Psoas muscle (tissue), 8 donors: ENCODE data around the gene MESP1. TPM values are rescaled to one million over a fixed set of nuclear protein-coding genes. Genes with fewer than 3 reads are reported as not detected.
A peak's percentile ranks its signal among the peaks of the same experiment; 100 is the strongest.

Experiments
- ATAC-seq, 4 donors: fragments of 200-7000 bp; cut with Tn5 transposase; one replicate each; pipeline ENCODE4 v1.9.1; 2020; ENCODE audit warnings: moderate library complexity in 3 of 4, mild to moderate bottlenecking in 2 of 4
- DNase-seq, 2 donors: peaks; one replicate each; pipeline ENCODE4 v3.0.0-alpha.2; 2020
- H3K27ac ChIP-seq: fragments of 200-600 bp; one replicate; pipeline ENCODE4 v1.8.0; 2022
- H3K27me3 ChIP-seq, 3 donors: fragments of 200-600 bp in 1 of 3; one replicate each; pipeline versions ENCODE4 v1.6.1 to v1.8.0; 2013 to 2022; ENCODE audit warnings: low read length in 2 of 3, mild to moderate bottlenecking in 2 of 3, moderate library complexity in 1 of 3; ENCODE audit not compliant: insufficient read depth in 3 of 3
- H3K36me3 ChIP-seq, 2 donors: fragments of 200-600 bp in 1 of 2; one replicate each; pipeline versions ENCODE4 v1.6.1 to v1.8.0; 2013 to 2022; ENCODE audit warnings: low read depth in 1 of 2, mild to moderate bottlenecking in 1 of 2, moderate library complexity in 1 of 2; ENCODE audit not compliant: insufficient read depth in 1 of 2
- H3K4me1 ChIP-seq: fragments of 200-600 bp; one replicate; pipeline ENCODE4 v1.8.0; 2022
- H3K4me3 ChIP-seq: fragments of 200-600 bp; one replicate; pipeline ENCODE4 v1.8.0; 2022; ENCODE audit warnings: mild to moderate bottlenecking
- H3K9me3 ChIP-seq: fragments of 200-600 bp; one replicate; pipeline ENCODE4 v1.8.0; 2022
- CTCF ChIP-seq: fragments of 200-600 bp; IDR thresholded peaks from one replicate; pipeline ENCODE4 v1.8.0; 2022; ENCODE audit warnings: antibody characterized with exemption
- WGBS, 3 donors: extraction: QIAGEN DNeasy Blood & Tissue Kit; methylation state at CpG; one replicate each; pipeline versions ENCODE4 v1.1.6 to v1.1.7; 2013; 5-methylcytosine and 5-hydroxymethylcytosine counted together
- intact Hi-C, 2 donors: fragments of 100-400 bp; cut with DNase I; formaldehyde crosslinking; loops; one replicate each; pipeline versions ENCODE4 v1.11.0 to v1.14.2; 2022
- polyA plus RNA-seq, 3 donors: library from polyadenylated mRNA; stranded (reverse); fragments of 200-250 nt; gene quantifications; one replicate each; pipeline ENCODE4 v1.2.3, GENCODE V29; 2013
- total RNA-seq, 4 donors: library from RNA; stranded (reverse); fragmentation: NEBNext Ultra II Directional in 2 of 4; extraction: Animal tissue kit (Norgen Biotek cat#: 25700) in 2 of 4; gene quantifications; one replicate each; pipeline versions ENCODE4 v1.2.1 to v1.2.4, GENCODE V29; 2021 to 2023
- donor health status: healthy with polysubstance abuse.
- donor health status: DM: no; HTN: no; CAD: no; lungs with moderate emphysema.
- donor health status: Bipolar disorder and iron deficiency.
- donor health status: healthy.
- donor health status: DM: yes; HTN: yes; CAD: no.
- donor health status: DM: no; HTN: no; CAD: no.
- donor health status: DM: no; HTN: no; CAD: no.
- donor health status: DM: yes; HTN: yes; CAD: no.

The MESP1 gene
- total and polyA plus RNA-seq, 7 donors: 2.5 to 33.6 (median 11.7) TPM

- DNase-seq (no peak), ATAC-seq (no peak)
- no peaks in the 10 kb centered on the region for H3K36me3 ChIP-seq
- no peak overlapping the region for H3K4me3 ChIP-seq
- no peaks in the 10 kb centered on the region for H3K9me3 ChIP-seq
- 68 to 78% (median 73%) methylated on average over 3 of the region's 3 CpGs for WGBS, 3 donors
- no peak overlapping the region for H3K27ac ChIP-seq
- intact Hi-C loops: loop anchor here in 1 of 2 donors (5.0 kb wide), 1 partner anchor 54 kb away; no protein-coding TSS in a partner anchor
- H3K4me1 ChIP-seq: peaks cover 9% of the 10 kb centered on the region
- TF ChIP-seq CTCF: no peak
- H3K27me3 ChIP-seq: no peaks in the 10 kb centered on the region
These were observed 22.0 kb upstream of the MESP1 start for GRCh38 chr15:89772932-89773583.

- no peak for TF ChIP-seq CTCF
- WGBS, 3 donors: 82 to 91% (median 85%) methylated on average over 3 of the region's 3 CpGs
- intact Hi-C loops: loop anchor here in 1 of 2 donors (5.0 kb wide), 1 partner anchor 57 kb away; no protein-coding TSS in a partner anchor
These were observed 19.0 kb upstream of the MESP1 start for GRCh38 chr15:89770041-89770440.

GRCh38 chr15:89769366-89769765 lies 18.3 kb upstream of the MESP1 start:
- no peaks in the 10 kb centered on the region for H3K9me3 ChIP-seq
- intact Hi-C loops: no loop called here
- H3K4me1 ChIP-seq: peaks cover 22% of the 10 kb centered on the region
- H3K27ac ChIP-seq: no peak overlapping the region
- ATAC-seq: no peak
- DNase-seq: no peak
- TF ChIP-seq CTCF: no peak
- WGBS, 3 donors: 91 to 96% (median 94%) methylated on average over 3 of the region's 3 CpGs
- H3K36me3 ChIP-seq: no peaks in the 10 kb centered on the region
- H3K27me3 ChIP-seq: no peaks in the 10 kb centered on the region
- no peak overlapping the region for H3K4me3 ChIP-seq

More at GRCh38 chr15:89770041-89770440, 19.0 kb upstream of the MESP1 start:
- no peak overlapping the region for H3K4me3 ChIP-seq
- ATAC-seq: no peak
- peaks cover 22% of the 10 kb centered on the region for H3K4me1 ChIP-seq
- H3K27me3 ChIP-seq: no peaks in the 10 kb centered on the region
- no peaks in the 10 kb centered on the region for H3K9me3 ChIP-seq
- no peak overlapping the region for H3K27ac ChIP-seq
- no peak for DNase-seq
- H3K36me3 ChIP-seq: no peaks in the 10 kb centered on the region

- TF ChIP-seq CTCF: no peak
- H3K36me3 ChIP-seq: no peaks in the 10 kb centered on the region
- no peaks in the 10 kb centered on the region for H3K9me3 ChIP-seq
- WGBS, 3 donors: 47 to 61% (median 47%) methylated on average over 7 of the region's 7 CpGs
- no peaks in the 10 kb centered on the region for H3K27me3 ChIP-seq
- intact Hi-C loops: no loop called here
- DNase-seq (peak in 1 of 2 donors; percentile 50), ATAC-seq (peak in 3 of 4 donors; percentile 47 to 67 (median 49))
- no peak overlapping the region for H3K27ac ChIP-seq
- peaks cover 28% of the 10 kb centered on the region for H3K4me1 ChIP-seq
- no peak overlapping the region for H3K4me3 ChIP-seq
These were observed 17.0 kb upstream of the MESP1 start for GRCh38 chr15:89768071-89768500.
